VCaP (cell line): ENCODE results near the gene FOXB2.
A peak's percentile ranks its signal among the peaks of the same experiment; 100 is the strongest.

Experiments used
- H3K27ac ChIP-seq: fragments of 450-650 bp; 2 replicates; pipeline ENCODE4 v1.5.1; 2017
- TF ChIP-seq, protein P1 (sequence below): fragments of 450-650 bp; conservative IDR thresholded peaks from 2 replicates; pipeline ENCODE4 v1.5.1; 2017; ENCODE audit warnings: mild to moderate bottlenecking, moderate library complexity

The FOXB2 gene

DNA sequence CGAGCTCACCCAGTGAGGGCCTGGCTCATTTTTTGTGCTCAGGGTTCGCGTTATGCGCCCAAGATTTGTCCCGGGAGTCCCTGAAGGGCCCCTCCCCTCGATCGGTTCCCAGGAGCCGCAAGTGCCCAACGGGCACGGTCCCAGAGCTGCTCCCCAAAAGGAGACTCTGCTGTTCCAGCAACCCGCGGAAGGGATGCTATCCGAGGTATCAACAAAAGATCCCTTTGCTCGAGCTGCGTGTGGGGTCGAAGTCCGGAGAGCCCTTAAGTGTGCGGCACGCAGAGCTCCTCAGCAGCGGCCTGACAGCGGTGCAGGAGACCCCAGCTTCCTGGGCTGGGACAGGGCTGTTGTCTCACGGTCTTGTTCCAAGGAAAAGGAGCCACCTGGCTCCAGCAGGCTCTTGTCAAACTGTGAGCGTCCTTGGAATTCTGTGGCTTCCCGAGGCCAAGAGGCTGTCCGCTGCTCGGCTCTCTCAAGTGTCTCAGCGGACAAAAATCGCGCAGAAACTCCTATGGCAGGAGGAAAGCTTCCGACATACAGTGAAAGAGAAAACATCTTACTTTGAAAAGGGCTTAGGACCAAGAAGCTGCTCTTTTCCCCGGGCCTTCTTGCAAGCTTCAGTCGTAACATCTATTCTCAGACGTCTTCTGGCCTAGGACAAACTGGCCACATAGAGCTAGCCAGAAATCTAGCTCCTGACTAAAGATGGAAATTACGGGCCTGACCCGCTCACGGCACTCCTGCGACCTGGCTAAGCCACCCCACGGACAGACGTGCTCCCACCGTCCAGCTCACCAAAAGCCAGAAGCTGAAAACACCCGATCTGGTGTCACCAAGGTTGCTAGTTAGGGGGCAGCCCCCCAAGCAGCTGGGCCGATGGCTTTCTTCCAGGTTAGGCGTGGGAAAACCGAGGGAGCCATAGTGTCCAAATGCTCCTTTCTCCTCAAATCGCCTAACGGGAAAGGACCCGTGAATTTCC is 2.6 kb upstream of the FOXB2 start:
- TF ChIP-seq, protein P1, sequence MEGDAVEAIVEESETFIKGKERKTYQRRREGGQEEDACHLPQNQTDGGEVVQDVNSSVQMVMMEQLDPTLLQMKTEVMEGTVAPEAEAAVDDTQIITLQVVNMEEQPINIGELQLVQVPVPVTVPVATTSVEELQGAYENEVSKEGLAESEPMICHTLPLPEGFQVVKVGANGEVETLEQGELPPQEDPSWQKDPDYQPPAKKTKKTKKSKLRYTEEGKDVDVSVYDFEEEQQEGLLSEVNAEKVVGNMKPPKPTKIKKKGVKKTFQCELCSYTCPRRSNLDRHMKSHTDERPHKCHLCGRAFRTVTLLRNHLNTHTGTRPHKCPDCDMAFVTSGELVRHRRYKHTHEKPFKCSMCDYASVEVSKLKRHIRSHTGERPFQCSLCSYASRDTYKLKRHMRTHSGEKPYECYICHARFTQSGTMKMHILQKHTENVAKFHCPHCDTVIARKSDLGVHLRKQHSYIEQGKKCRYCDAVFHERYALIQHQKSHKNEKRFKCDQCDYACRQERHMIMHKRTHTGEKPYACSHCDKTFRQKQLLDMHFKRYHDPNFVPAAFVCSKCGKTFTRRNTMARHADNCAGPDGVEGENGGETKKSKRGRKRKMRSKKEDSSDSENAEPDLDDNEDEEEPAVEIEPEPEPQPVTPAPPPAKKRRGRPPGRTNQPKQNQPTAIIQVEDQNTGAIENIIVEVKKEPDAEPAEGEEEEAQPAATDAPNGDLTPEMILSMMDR, result no peak
- H3K27ac ChIP-seq, result no peak overlapping the region

GRCh38 chr9:77017505-77017894 is 2.0 kb upstream of the FOXB2 start:
- TF ChIP-seq, protein P1, result no peak
- peak overlapping the region; percentile 85 for H3K27ac ChIP-seq

DNA sequence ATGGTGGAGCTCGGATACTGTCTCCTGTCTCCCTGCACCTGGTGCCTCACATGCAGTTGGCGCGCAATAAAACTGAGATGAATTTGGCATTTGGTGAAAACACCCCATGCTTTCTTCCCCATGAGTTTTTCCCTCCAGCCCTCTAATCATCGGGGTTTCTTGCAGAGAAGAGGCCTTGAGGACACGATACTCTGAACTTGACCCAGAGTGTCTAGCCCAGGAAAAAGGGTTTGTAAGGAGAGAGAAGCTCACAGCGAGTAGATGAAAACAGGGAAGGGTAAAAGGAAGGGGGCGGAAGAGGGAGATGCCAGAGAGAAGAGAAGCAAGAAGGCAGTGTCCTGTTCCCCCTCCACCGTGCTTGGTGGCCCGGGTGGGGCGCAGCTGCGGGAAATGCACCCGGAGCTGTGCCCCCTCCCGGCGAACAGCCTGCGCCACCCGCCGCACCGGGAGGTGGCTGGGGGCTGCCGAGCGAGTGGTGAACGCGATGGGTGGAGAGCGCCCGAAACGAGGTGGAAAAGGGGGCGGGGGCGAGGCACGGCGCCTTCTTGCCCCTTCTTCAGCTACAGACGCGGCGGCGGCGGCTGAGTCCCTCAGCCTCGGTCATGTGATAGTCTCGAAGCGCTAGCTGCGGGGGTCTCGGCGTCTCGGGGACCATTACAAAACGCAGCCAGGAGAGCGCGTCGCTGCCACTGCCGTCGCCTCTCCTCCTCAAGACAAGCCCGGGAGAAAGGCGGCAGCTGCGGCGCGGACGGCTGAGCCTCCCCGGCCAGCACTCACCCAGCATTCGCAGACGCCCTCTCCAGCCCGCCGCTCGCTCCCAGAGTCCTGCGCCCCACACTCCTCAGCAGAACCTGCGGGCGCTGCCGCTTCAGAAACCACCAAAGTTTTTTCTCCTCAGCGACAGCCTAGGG is 1.1 kb upstream of the FOXB2 start:
- TF ChIP-seq, protein P1, result peak; percentile 19; the same call in 1 of the 2 replicates
- peak overlapping the region; percentile 85 for H3K27ac ChIP-seq

DNA sequence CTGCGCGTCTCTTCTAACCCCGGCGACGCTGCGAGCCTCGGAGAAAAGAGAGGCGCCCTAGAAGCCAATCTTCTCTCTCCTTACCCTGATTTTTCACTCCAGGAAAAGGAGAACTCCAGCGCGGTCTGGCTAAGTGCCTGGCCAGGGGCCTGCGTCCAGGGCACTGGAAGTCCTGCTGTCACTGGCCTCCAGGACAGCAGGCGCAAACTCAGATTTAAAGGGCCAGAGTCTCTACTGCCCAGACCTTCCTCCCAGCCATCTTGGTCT is 553 bp upstream of the FOXB2 start:
- TF ChIP-seq, protein P1, result no peak

GRCh38 chr9:77019926-77020412 is 514 bp downstream of the FOXB2 start:
- TF ChIP-seq, protein P1, result no peak
- peak overlapping the region; percentile 61; the same call in 1 of the 2 replicates for H3K27ac ChIP-seq

More for the DNA sequence above, 553 bp upstream of the FOXB2 start:
- peak overlapping the region; percentile 85 for H3K27ac ChIP-seq

DNA sequence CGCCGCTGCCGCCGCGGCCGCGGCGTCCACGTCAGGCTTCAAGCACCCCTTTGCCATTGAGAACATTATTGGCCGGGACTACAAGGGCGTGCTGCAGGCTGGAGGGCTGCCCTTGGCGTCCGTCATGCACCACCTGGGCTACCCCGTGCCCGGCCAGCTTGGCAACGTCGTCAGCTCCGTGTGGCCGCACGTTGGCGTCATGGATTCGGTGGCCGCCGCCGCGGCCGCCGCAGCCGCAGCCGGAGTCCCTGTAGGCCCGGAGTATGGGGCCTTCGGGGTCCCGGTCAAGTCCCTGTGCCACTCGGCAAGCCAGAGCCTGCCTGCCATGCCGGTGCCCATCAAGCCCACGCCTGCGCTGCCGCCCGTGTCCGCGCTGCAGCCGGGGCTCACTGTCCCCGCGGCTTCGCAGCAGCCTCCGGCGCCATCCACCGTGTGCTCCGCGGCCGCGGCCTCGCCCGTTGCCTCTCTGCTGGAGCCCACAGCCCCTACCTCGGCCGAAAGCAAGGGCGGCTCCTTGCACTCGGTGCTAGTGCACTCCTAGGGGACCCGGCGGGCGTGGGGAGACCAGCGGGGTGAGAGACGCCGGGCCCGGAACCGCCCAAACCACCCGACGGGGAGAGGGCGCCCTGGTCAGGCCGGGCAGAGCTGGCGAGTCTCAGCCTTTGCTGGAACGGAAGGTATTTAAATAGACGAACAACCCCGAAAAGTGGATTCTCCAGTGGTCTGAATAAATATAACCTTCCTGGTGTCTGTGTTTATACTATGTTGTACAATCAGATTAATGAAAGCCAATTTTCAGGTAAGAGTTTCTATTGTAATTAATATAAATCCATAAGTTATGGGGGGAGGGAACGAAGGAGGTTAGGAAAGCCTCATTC is 1.2 kb downstream of the FOXB2 start:
- peak overlapping the region; percentile 61; the same call in 1 of the 2 replicates for H3K27ac ChIP-seq

More for the DNA sequence above, 1.2 kb downstream of the FOXB2 start:
- TF ChIP-seq, protein P1, result no peak
